ENCODE measurements around the gene RDH14.

RDH14 gene

GRCh38 chr2:18522484-18523146 lies 37.8 kb downstream of the RDH14 start:
- no peak for DNase-seq (ENCODE audit: low read depth in 2 of 2)

DNA sequence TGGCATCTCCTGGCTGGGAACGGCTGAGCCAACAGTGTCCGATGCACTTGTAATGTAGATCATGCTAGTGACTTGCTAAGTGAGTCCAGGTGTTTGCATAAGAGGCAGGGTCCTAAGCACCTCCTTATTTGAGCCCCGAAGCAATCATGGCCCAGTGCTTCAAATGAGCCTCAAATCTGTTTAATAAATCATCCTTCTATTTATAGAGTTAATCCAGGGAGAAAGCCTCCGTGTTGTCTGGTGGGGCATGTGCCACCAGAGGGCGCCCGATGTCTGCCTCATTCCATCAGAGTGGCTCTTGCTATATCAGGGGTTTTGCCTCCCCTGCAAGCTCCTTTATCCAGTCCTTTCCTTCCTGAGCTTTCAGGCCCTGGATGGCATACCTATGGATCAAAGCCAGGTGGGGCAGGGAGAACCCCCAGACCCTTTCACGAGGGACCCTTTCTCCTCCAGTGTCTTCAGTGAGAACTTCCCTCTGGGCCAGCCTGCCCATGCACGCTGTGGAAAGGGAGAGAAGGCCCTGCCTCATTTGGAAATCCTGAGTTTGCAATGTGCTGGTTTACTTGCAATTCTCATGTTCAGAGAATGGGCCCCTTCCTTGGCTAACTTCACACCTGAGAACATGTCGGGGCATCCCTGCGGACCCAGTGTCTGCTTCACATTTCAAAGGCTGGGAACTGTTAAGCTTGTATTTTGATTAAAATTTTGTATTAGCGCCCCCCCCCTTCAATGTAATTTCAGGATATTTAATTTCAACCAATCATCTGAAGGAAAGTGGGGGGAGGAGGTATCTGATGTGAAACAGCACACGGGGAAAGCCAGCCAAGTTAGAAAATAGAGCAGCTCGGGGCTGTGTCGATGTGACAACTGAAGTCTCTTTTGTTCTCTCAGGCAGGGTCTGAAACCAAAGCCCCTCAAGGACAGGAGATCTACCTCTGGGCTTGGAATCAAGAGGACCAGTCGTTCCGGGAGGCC lies 39.7 kb downstream of the RDH14 start:
- DNase-seq (ENCODE audit: low read depth in 2 of 2) = peak; percentile 50 to 59

GRCh38 chr2:18519914-18520450 lies 40.5 kb downstream of the RDH14 start:
- no peak for DNase-seq (ENCODE audit: low read depth in 2 of 2)

- no peak for DNase-seq (ENCODE audit: low read depth in 2 of 2)
Measured at GRCh38 chr2:18518116-18519111, 42.0 kb downstream of the RDH14 start.

- DNase-seq (ENCODE audit: low read depth in 2 of 2) = no peak
Measured at GRCh38 chr2:18517386-18517785, 43.1 kb downstream of the RDH14 start.

DNA sequence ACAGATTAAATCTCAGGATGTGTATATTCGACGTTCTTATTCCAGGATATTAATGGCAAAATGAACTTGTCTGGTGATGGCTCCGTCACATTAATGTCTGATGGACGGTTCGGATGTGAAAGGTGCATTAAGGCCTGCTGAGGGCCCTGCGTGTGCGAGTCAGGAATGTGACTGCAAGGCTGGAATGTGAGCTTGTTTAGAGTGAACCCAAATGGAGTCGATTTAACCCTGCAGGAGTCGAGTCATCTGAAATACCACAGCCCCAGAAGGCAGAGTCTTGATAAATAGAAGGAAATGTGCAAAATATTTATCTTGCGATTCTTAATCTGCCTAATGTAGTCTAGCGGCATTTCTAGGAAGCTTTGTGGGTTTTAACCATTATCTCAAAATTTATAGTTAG lies 44.3 kb downstream of the RDH14 start:
- no peak for DNase-seq (ENCODE audit: low read depth in 2 of 2)

- no peak for DNase-seq (ENCODE audit: low read depth in 2 of 2)
Measured at GRCh38 chr2:18514526-18515461, 45.7 kb downstream of the RDH14 start.

DNA sequence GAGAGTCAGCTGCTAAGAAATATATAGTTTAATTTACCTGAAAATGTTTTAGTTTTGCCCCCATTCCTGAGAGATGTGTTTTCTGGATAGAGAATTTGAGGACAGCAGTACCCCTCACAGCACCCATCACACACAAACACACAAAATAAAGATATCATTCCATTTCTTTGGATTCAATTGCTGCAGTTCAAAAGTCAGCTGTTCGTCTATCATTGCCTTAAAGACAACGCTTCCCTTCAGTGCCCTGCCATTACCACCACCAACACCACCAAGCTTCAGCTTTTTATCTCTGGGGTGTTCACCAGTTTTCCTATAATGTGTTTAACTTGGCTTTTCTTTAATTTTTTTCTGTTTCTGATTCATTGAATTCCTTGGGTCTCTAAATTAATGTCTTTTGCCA lies 49.7 kb downstream of the RDH14 start:
- no peak for DNase-seq (ENCODE audit: low read depth in 2 of 2)

DNA sequence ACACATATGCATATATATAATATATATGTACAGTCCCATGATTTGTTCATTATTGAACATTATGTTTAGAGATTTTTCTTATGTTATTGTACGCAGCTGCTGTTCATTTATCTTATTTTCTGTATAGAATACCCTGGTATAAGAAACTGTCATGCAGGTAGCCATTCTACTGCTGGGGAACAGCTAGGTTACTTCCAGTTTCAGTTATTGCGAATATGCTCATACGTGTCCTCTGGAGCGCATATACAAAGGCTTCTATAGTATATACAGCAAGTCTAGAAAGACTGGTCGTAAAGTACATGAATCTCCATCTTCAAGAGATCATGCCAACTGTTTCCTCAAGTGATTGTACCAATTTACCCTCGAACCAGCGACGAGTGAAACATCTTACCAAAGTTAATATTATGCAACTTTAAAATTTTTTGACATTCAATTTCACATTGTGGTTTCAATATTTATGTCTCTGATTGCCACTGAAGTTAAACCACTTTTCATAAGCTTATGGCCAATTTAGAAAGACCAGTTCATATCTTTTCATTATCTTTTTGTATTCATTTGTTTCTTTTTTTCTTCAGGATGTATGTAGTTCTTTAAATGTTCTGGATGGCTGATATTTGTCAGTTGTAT lies 53.5 kb downstream of the RDH14 start:
- DNase-seq (ENCODE audit: low read depth in 2 of 2) = no peak

DNA sequence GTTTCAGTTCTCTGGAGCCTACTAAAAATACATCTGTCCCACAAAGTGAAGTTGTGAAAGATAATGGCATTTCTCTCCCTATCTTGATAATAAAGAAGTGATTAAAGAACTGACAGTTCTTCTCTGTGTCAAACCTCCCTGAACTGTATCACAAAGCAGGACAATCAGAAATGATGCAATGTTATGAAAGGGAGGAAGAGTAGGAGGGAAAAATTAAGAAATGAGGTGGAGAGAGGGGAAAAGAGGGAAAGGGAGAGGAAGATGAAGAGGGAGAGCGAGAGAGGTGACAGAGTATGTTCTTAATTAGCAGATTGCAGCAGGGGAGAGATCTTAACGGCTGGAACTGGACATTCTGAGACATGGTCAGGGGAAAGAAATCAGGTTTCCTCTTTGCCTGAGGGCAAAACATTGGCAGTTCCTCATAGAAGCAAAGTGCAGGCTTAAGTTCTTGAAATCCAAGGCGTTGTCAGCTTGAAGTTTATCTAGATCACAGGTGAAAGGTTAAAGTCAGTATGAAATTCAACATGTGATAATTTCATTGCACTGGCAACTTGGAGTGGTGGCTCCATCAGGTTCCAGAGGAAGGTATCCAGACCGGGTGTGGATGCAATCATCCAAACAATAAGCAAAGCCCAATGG lies 54.6 kb downstream of the RDH14 start:
- DNase-seq (ENCODE audit: low read depth in 2 of 2) = no peak
